COLO668 (cell line): Measurements from ENCODE around the gene DSTN.
A peak's percentile ranks its signal among the peaks of the same experiment; 100 is the strongest.

Source experiments
- DNase-seq: peaks from one replicate; lab custom pipeline; 2025; ENCODE audit not compliant: unreplicated experiment; lab: John Stamatoyannopoulos, UW

DSTN gene

DNA sequence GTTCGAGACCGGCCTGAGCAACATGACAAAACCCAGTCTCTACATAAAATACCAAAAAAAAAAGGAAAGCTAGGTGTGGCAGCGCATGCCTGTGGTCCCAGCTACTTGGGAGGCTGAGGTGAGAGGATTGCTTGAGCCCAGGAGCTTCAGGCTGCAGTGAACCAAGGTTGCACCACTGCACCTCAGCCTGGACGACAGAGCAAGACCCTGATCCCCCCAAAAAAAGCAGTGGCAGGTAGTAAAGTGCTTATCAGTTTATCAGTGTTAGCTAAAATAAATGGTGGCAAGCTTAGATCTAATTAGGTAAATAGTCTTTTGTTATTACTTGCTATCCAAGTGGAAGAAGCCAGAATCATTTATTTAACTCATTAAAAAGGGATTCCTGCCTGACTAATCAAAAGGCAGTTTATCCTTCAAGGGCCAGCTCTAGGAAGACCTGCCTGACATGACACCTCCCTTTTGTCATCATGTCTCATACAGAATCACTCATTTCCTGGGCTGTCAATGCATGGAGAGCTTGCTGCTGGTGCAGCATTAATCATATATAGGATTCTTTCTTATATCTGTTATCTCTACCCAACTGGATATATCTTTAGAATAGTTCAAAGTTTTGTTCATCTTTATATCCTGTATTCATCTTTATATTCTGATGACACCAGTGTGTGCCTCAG is 9.6 kb downstream of the DSTN start:
- no peak for DNase-seq

DNA sequence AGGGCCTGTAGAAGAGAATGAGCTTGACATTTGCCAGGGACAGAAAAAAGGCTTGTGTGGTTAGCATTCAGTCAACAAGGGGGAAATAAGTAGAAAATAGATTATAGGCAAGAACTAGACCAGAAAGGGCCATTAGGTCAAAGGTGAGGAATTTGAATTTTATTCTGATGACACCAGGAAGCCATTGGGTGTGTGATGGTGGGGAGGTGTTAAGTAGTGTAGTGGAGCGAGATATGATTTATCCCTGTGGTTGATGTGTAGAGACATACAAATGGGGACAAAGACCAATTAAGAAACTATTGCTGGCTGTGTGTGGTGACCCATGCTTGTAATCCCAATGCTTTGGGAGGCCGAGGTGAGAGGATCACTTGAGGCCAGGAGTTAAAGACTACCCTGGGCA is 11.0 kb downstream of the DSTN start:
- no peak for DNase-seq

DNA sequence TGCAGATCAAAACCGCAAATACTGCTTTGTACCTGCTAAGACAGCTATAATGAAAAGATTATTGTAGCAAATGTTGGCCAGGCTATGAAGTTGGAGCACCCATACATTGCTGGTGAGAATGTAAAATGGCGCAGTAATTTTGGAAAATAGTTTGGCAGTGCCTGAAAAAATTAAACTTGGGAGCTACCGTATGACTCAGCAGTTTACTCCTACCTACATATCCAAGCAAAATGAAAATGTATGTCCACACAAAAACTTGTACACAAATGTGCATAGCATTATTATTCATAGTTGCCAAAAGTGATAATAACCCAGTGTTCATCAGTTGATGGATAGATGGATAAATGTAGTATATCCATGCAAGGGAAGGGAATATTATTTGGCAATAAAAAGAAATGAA is 13.3 kb downstream of the DSTN start:
- no peak for DNase-seq

DNA sequence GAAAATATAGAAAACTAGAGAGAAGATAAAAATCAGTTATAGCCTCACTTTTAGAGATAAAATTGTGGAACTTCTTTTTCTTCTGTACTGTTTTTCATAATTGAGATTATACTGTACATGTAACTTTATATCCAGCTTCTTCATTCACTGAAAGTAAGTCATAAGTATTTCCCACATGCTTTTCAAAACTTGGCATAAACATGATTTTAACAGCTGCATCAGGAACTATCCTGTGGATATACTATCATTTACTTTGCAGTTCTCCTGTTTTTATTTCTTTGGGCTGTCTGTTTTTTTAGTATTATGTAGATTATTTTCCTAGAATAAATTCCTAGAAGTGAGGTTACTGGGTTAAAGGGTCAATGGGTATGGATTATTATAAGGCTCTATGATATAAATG is 14.8 kb downstream of the DSTN start:
- DNase-seq, result no peak

DNA sequence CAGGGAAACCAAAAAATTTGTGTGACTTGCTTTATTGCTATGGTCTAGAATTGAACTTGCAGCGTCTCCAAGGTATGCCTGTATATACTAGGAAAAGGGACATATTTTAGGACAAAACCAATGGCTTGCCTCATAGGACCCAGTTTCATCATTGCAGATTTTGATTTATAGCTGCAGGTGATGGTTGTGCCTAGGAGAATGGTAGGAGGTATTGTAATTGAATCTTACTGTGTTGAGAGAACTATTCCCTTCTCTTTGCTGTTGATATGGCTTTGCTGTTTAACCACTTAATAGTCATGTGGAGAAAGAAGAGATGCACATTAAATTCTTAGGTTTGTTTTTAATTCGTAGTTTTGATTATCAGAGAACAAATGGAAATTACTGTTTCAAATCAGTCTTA is 16.4 kb downstream of the DSTN start:
- no peak for DNase-seq

DNA sequence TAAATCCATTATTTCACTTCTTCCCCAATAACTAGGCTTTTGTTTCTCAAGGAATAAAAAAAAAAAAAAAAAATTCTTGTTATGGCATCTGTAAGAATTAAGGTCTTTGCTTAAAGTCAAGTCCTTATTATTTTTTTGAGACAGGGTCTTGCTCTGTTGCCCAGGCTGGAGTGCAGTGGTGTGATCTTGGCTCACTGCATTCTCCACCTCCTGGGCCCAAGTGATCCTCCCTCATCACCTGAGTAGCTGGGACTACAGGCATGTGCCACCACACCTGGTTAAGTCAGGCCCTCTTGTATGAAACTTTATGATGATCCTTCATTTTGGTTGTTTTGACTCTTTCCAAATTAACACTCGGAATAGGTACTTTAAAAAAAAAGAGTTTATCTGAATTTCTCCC is 17.3 kb downstream of the DSTN start:
- no peak for DNase-seq

DNA sequence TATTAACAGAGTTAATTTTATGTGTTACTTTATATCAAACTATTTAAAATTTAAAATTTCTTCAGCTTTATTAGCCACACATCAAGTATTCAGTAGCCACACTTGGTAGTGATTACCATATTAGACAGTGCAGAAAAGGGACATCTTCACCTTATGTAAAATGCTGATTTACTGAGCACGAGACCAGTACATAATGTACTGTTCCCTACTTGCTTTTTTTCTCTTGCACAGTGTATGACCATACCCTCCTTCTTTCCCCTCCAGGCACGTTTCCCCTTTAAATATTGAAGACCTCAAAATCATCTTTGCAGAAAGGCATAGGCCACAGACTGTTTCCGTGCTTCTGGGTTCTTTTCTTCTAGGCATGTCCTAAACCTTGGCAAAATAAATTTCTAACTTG is 17.9 kb downstream of the DSTN start:
- no peak for DNase-seq

DNA sequence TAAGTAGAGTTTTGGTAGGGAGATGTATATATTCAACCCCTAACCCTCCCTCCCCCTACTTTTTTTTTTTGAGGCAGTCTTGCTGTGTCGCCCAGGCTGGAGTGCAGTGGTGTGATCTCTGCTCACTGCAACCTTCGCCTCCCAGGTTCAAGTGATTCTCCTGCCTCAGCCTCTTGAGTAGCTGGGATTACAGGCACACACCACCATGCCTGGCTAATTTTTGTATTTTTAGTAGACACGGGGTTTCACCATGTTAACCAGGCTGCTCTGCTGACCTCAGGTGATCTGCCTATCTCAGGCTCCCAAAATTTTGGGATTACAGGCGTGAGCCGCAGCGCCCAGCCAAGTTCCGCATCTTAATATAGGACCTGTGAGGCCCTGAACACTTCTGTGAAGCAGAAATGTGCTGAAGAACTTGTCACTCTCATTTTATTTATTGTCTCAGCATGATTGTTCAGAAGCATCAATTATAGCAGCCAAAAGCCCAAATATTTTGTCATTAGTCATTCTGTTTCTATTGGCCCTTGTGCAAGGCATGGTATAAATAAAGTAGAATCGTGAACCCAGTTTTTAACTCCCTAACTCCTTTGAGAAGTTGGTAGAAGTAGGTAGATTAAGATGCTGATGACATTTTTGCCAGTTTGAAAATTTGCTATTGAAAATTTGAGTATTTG is 19.4 kb downstream of the DSTN start:
- no peak for DNase-seq

DNA sequence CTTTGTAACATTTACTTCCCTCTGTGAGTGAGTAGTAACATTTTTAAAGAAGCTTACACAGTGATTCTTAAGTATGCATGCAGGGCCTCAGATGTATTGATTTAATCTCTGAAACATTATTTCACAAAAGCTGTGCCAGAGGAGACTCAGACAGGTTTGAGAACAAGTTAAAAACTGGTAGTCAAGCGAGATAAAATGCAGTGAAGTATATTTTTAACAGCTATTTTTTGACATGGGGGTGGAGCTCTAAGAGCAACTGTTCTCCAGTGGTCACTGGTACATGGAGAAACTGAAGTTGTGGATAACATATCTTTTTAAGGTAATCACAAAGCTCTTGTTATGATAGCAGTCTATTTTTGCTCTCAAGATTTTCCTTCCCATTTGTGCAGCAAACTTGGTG is 20.4 kb downstream of the DSTN start:
- no peak for DNase-seq

DNA sequence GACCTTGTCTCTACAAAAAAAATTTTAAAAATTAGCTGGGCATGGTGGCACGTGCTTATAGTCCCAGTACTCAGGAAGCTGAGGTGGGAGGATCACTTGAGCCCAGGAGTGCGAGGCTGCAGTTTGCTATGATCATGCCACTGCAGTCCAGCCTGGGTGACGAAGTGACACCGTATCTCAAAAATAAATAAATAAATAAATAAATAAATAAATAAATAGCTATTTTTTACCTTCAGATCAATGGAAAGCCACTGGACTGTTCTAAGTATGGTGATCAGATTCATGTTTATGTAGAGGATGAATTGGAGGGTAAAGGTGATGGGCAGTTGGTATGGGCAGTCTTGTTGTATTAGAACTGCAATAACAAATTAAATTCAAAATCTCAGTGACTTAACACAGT is 24.0 kb downstream of the DSTN start:
- DNase-seq, result no peak

DNA sequence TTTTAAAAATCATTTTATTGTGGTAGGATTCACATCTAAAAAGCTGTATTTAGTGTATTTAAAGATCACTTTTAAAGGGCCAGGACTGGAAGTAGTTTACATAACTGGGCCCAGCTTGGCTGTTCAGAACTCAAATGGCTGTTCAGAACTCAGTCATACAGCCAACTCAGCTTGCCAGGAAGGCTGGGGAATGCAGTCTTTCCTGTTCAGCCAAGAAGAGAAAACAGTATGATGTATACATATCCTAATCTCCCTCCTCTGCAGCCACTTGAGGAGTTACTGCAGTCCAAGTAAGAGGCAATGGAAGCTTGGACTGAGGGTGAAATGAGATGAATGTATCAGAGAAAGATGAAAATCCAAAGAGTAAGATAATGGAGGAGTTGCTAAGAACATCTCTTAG is 24.6 kb downstream of the DSTN start:
- no peak for DNase-seq

DNA sequence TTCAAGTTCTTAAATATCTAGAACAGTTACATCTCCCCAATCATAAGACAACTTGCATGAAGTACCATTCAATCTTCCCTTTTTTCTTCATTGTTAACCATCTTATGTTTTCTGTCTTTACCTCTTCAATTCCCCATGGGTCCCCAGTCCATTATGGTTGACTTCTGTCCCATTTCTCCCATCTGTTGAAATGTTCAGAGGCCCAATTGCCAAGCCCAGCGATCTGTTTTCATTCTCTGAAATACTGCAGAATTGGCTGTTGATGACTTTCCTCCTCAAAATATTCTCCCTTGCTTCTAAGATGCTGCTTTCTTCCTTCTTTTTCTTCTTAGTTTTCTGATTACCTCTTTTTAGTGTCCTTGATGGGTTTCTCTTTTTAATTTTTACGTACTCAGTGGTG is 26.0 kb downstream of the DSTN start:
- no peak for DNase-seq

DNA sequence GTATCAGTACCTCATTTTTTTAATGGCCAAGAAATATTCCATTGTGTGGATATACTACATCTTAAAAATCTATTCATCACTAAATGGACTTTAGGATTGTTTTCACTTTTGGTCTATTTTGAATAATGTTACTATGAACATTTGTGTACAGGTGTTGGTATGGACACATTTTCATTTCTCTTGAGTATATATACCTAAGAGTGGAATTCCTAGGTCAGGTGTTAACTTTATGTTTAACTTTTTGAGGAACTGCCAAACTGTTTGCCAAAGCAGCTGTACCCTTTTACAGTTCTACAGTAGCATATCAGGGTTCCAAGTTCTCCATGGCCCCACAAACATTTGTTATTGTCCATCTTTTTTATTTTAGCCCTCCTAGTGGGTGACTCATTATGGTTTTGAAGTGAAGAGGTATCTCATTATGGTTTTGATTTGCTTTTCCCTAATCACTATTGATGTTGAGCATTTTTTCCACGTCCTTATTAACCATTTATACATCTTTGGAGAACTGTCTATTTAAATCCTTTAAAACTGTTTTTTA is 28.2 kb downstream of the DSTN start:
- no peak for DNase-seq

DNA sequence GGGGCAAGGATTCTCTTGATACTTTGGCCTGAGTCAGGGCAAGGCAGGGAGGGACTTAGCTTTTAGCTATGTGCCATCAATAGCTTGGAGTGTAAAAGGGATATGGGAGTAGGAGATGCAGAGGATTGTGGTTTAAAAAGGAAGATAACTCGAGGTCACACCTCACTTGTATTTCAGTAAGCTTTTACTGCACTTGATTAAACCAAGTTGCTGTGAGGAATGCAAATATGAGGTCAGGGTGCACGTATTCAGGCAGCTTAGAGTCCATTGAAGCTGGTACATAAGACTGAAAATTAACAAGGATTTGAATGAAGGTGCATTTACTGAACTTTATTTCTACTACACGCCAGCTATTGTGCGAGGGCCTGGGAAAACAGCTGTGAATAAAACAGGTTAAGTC is 32.1 kb downstream of the DSTN start:
- no peak for DNase-seq

DNA sequence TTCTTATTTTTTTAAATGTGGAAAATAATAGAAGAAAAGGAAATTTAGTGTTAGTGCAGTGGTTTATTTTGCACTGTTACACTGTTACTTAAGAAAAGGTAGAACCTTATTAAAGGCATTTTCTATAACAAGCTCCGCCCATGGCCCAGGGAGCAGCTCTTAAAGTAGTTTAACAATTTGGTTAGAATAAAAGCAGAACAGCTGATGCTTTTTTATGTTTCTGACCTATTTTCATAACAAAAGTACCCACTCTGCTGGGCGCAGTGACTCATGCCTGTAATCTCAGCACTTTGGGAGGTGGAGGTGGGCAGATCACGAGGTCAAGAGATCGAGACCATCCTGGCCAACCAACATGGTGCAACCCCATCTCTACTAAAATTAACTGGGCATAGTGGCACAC is 32.6 kb downstream of the DSTN start:
- DNase-seq, result no peak

DNA sequence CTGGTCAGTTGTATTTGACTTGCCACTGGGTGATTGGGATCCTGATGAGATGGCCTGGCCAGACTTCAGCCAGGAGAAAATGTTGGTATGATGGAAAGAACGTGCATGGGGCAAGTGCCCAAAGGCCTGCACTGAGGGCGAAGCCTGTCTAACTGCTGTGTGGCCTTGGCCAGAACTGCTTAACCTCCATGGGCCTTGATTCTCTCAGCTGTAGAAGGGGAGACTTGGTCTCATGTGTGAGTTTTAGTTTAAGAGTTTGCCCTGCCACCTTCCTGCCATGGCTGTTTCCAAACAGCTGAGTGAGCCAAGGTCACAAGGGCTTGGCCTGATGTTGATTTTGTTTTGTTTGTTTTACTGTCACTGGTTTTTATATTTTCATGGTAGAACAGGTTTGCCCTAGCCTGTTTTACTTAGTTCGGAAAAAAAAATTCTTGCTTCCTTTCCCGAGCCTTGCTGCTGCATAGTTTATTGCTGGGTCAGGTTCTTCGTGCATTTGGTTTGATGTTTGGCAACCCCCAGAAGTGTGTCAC is 35.3 kb downstream of the DSTN start:
- DNase-seq, result no peak

DNA sequence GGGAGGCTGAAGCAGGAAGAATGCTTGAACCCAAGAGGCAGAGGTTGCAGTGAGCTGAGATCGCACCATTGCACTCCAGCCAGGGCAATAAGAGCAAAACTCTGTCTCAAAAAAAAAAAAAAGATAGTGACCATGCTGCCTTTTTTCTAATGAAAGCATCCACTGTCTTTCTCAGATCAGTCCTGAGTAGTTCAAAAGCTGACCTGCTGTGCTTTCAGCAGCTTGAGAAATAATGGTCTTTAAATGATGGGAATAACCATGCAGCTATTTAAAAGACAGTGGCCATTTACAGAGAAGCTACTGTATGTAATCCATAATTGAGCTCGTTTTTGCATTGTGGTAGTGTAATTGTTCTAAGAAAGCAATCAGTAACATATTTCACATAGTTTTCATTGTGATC is 36.1 kb downstream of the DSTN start:
- no peak for DNase-seq

DNA sequence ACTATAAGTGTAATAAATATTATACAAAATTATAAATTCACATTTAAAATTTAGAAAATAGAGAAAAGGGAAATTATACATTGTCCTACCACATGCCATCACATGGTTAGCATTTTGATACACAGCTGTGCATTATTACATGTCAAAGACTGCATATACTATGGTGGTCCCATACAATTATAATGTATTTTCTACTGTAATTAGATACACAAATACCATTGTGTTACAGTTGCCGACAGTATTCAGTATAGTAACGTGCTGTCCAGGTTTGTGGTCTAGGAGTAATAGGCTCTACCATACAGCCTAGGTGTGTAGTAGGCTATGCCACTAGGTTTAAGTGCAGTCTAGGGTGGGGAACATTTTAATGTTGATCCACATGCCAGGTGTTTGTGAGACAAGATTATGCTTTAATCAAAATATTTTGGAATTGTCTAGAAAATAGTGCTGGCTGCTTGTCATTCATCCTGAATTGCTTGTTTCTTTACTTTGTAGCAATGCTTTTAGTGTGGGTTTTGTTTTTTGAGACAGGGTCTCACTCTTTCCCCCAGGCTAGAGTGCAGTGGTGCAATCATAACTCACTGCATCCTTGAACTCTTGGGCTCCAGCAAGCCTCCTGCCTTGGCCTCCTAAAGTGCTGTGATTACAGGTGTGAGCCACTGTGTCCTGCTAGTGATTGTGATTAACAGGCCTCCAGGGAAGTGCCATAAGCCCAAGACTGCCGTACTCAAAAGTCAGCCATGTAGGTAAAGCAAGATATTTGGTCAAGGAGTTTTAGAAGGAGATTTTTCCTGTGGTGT is 39.0 kb downstream of the DSTN start:
- DNase-seq, result no peak

DNA sequence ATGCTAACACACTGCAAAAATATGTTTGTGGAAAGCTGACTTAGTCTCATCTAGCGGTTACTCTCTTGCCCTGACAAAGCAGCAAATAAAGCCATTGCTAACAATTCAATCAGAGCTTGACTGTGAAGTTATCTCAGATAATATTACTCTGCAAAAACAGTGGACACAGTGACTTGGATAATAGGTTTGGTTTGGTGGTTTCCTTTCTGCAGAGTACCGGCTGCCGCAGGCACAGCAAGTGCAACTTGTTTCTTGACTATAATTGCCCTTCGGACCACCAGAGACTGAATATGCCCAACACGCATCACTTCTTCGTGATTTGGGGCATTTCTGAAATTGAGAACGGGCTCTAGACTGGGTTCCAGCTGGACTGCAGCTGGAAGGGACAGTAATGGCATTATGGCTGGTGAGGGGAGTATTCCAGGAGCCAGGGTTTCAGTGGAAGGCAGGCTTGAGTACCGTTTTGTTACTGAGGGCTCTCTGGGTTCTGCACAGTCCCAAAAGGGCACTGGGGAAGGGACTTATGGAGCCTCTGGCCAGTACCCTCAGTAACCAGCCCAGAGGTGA is 40.0 kb downstream of the DSTN start:
- DNase-seq, result no peak

DNA sequence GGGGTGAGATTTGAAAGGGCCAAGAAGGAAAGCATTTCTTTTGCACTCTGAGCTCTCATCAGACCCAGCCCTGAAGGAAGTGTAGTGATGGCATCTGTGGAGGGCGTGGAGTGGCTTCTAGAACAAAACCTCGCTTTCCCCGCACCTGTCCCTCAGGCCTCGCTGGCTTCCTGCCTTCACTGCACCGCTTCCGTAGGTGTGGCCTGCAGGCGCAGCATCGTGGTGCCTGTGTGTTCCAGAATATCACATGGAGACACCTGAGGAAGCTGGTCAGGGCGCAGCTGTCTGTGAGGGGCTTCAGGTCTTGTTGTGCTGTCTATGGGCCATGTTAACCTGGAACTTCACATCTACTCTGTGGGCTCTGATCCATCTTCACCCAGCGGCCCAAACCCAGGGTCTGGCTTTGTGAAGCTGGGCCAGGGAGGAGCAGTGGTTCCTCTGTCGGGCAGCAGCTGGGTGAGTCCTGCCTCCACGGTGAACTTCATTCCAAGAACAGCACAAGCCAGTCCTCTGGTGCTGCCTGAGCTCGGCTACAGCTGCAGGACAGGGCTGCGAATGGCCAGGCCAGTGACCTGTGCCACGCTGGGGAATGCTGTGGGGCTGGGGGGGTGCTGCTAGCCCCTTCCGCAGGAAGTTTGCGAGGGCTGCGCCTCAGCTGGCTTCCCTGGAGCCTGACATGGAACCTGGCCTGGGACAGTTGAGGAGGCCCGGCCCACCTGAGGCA is 40.9 kb downstream of the DSTN start:
- peak; percentile 30 for DNase-seq

DNA sequence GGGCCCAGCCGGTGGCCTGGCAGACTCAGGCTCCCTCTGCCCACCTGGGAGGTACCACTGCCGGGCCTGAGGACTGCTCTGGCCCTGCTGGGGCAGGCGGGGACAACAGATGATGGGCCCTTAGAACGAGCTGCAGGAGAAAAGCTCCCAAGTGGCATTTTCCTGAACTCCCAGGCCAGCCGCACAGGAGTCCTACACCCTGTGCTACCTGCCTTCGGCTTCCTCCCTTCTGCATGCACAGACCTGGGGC is 41.3 kb downstream of the DSTN start:
- DNase-seq, result peak; percentile 28
